Peyer's patch (tissue), 4 donors: Measurements from ENCODE around the gene PTP4A2.

Experiments
- POLR2A ChIP-seq, 2 donors: fragments of 450-650 bp; IDR thresholded peaks; one replicate each; pipeline ENCODE4 v1.5.1; 2017; ENCODE audit warnings: antibody characterized with exemption in 2 of 2, mild to moderate bottlenecking in 2 of 2, moderate library complexity in 2 of 2
- TF ChIP-seq, protein P1 (sequence below), 6 experiments: fragments of 450-650 bp in 4 of 6; fragments of 200-600 bp in 2 of 6; sonication (generic) in 1 of 6; IDR thresholded peaks; one replicate each; pipeline ENCODE4 v1.5.1; 2017 to 2019; ENCODE audit warnings: antibody characterized with exemption in 6 of 6, mild to moderate bottlenecking in 3 of 6, moderate library complexity in 1 of 6

- TF ChIP-seq POLR2A (IDR thresholded peaks at IDR 0.05) = no peak
- TF ChIP-seq, protein P1, sequence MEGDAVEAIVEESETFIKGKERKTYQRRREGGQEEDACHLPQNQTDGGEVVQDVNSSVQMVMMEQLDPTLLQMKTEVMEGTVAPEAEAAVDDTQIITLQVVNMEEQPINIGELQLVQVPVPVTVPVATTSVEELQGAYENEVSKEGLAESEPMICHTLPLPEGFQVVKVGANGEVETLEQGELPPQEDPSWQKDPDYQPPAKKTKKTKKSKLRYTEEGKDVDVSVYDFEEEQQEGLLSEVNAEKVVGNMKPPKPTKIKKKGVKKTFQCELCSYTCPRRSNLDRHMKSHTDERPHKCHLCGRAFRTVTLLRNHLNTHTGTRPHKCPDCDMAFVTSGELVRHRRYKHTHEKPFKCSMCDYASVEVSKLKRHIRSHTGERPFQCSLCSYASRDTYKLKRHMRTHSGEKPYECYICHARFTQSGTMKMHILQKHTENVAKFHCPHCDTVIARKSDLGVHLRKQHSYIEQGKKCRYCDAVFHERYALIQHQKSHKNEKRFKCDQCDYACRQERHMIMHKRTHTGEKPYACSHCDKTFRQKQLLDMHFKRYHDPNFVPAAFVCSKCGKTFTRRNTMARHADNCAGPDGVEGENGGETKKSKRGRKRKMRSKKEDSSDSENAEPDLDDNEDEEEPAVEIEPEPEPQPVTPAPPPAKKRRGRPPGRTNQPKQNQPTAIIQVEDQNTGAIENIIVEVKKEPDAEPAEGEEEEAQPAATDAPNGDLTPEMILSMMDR (IDR thresholded peaks at IDR 0.05) = no peak
These were observed 26.0 kb downstream of the PTP4A2 start for GRCh38 chr1:31911994-31912780.
